Gastrocnemius medialis (tissue), 4 donors: ENCODE results near the gene USP53. TPM values are rescaled to one million over a fixed set of nuclear protein-coding genes. Genes with fewer than 3 reads are reported as not detected.
A peak's percentile ranks its signal among the peaks of the same experiment; 100 is the strongest.

Source experiments
- ATAC-seq, 2 donors: fragments of 150-250 bp; one replicate each; pipeline ENCODE4 v1.9.1; 2016
- DNase-seq, 2 donors: peaks; one replicate each; pipeline ENCODE4 v3.0.0-alpha.2; 2019
- H3K27ac ChIP-seq, 4 donors: fragments of 200-600 bp; sonication (generic); 1 replicate in 1 of 4; 2 replicates in 3 of 4; pipeline ENCODE4 v1.5.1; 2016 to 2018; ENCODE audit warnings: mild to moderate bottlenecking in 2 of 4, moderate library complexity in 1 of 4
- H3K27me3 ChIP-seq, 3 donors: fragments of 200-600 bp; sonication (generic) in 2 of 3; 1 replicate in 1 of 3; 2 replicates in 2 of 3; pipeline versions ENCODE4 v1.5.1 to v1.6.0; 2016 to 2019; ENCODE audit warnings: mild to moderate bottlenecking in 1 of 3, moderate library complexity in 1 of 3
- H3K36me3 ChIP-seq, 2 donors: fragments of 200-600 bp; sonication (generic) in 1 of 2; one replicate each; pipeline ENCODE4 v1.5.1; 2017 to 2018
- H3K4me1 ChIP-seq, 2 donors: fragments of 200-600 bp; sonication (generic) in 1 of 2; one replicate each; pipeline ENCODE4 v1.5.1; 2016 to 2017; ENCODE audit warnings: mild to moderate bottlenecking in 2 of 2
- H3K4me3 ChIP-seq, 4 donors: fragments of 200-600 bp; sonication (generic) in 3 of 4; 1 replicate in 1 of 4; 2 replicates in 3 of 4; pipeline ENCODE4 v1.5.1; 2016 to 2019; ENCODE audit warnings: mild to moderate bottlenecking in 2 of 4
- H3K9me3 ChIP-seq, 3 donors: fragments of 200-600 bp; sonication (generic) in 2 of 3; 1 replicate in 1 of 3; 2 replicates in 2 of 3; pipeline ENCODE4 v1.5.1; 2016 to 2019
- CTCF ChIP-seq, 5 experiments: fragments of 450-650 bp in 3 of 5; fragments of 200-600 bp in 2 of 5; sonication (generic) in 2 of 5; IDR thresholded peaks in 4 of 5; conservative IDR thresholded peaks in 1 of 5; 1 replicate in 4 of 5; 2 replicates in 1 of 5; pipeline ENCODE4 v1.5.1; 2016 to 2019; ENCODE audit warnings: antibody characterized with exemption in 5 of 5, mild to moderate bottlenecking in 3 of 5, moderate library complexity in 3 of 5
- POLR2A ChIP-seq, 2 donors: fragments of 450-650 bp; IDR thresholded peaks; one replicate each; pipeline ENCODE4 v1.6.1; 2017; ENCODE audit warnings: antibody characterized with exemption in 2 of 2, mild to moderate bottlenecking in 2 of 2, moderate library complexity in 2 of 2
- in situ Hi-C, 4 donors: fragments of 200-750 bp; cut with MboI; loops; one replicate each; pipeline versions ENCODE4 v1.15.0 to v1.8.0; 2017; ENCODE audit warnings: low sequenced_read_pairs in 4 of 4
- intact Hi-C: fragments of 100-400 bp; cut with DNase I; formaldehyde crosslinking; loops from one replicate; pipeline ENCODE4 v1.15.1; 2023; ENCODE audit warnings: low total_unique reads
- total RNA-seq, 4 donors: library from RNA; depleted of rRNA; stranded (reverse); fragments of >200 nt; gene quantifications; one replicate each; pipeline versions ENCODE4 v1.1.0 to v1.2.3, GENCODE V29; 2016

Gene USP53
- total RNA-seq, 4 donors from 2014 or later, result 56.9 to 190 (median 98.5) TPM

- H3K4me3 ChIP-seq, result peak overlapping the region in 2 of 4 donors; percentile 5 to 69
- DNase-seq (no peak), ATAC-seq (no peak)
- peaks cover 3 to 19% of the 10 kb centered on the region in 2 donors for H3K36me3 ChIP-seq
- H3K27me3 ChIP-seq, result no peaks in the 10 kb centered on the region
- no peaks in the 10 kb centered on the region for H3K9me3 ChIP-seq
- H3K27ac ChIP-seq, result peak overlapping the region; percentile 1 to 94 (median 84)
- intact Hi-C loops (no loop called here), in situ Hi-C loops (loop anchor here in 3 of 4 donors (10.0 to 25.0 kb wide), 2 partner anchors 253 to 535 kb away; no protein-coding TSS in a partner anchor)
- TF ChIP-seq CTCF (IDR thresholded peaks at IDR 0.05 in 4 of 5, conservative IDR thresholded peaks at IDR 0.05 in 1 of 5), result no peak
- peaks cover 25 to 33% of the 10 kb centered on the region in 2 donors for H3K4me1 ChIP-seq
Observed at GRCh38 chr4:119297795-119298194, 85.3 kb downstream of the USP53 start.

- intact Hi-C loops, result loop anchor here (1.0 kb wide), 2 partner anchors 14 to 87 kb away; partner anchors contain the start of gene USP53
- in situ Hi-C loops, result loop anchor here in 3 of 4 donors (10.0 to 25.0 kb wide), 2 partner anchors 254 to 537 kb away; no protein-coding TSS in a partner anchor
Observed at GRCh38 chr4:119299260-119299671, 86.8 kb downstream of the USP53 start.

GRCh38 chr4:119299741-119300100 is 87.2 kb downstream of the USP53 start:
- in situ Hi-C loops (loop anchor here (5.0 to 25.0 kb wide), 3 partner anchors 255 to 537 kb away; no protein-coding TSS in a partner anchor), intact Hi-C loops (loop anchor here (1.0 to 5.0 kb wide), 3 partner anchors 14 to 317 kb away; partner anchors contain the start of gene USP53)
- DNase-seq (no peak), ATAC-seq (peak; percentile 34 to 42)
- H3K9me3 ChIP-seq, result no peaks in the 10 kb centered on the region
- H3K36me3 ChIP-seq, result peaks cover 3 to 12% of the 10 kb centered on the region in 2 donors
- peak overlapping the region; percentile 78 to 94 (median 88) for H3K27ac ChIP-seq
- no peaks in the 10 kb centered on the region for H3K27me3 ChIP-seq
- peak overlapping the region; percentile 69 to 87 (median 81) for H3K4me3 ChIP-seq
- peaks cover 25 to 33% of the 10 kb centered on the region in 2 donors for H3K4me1 ChIP-seq
- TF ChIP-seq CTCF (IDR thresholded peaks at IDR 0.05 in 4 of 5, conservative IDR thresholded peaks at IDR 0.05 in 1 of 5) (no peak), POLR2A (IDR thresholded peaks at IDR 0.05) (no peak)

More at GRCh38 chr4:119299260-119299671, 86.8 kb downstream of the USP53 start:
- H3K4me3 ChIP-seq, result peak overlapping the region; percentile 69 to 87 (median 81)
- no peaks in the 10 kb centered on the region for H3K9me3 ChIP-seq
- TF ChIP-seq CTCF (IDR thresholded peaks at IDR 0.05 in 4 of 5, conservative IDR thresholded peaks at IDR 0.05 in 1 of 5), result no peak
- no peak for TF ChIP-seq POLR2A (IDR thresholded peaks at IDR 0.05)
- ATAC-seq, result peak; percentile 13 to 14
- no peaks in the 10 kb centered on the region for H3K27me3 ChIP-seq
- H3K4me1 ChIP-seq, result peaks cover 25 to 33% of the 10 kb centered on the region in 2 donors
- peaks cover 3 to 12% of the 10 kb centered on the region in 2 donors for H3K36me3 ChIP-seq
- DNase-seq, result no peak
- peak overlapping the region; percentile 78 to 94 (median 88) for H3K27ac ChIP-seq

- H3K9me3 ChIP-seq, result no peaks in the 10 kb centered on the region
- DNase-seq (peak; percentile 85 to 93), ATAC-seq (peak; percentile 74 to 86)
- TF ChIP-seq POLR2A (IDR thresholded peaks at IDR 0.05) (peak; percentile 74 to 75), CTCF (IDR thresholded peaks at IDR 0.05 in 4 of 5, conservative IDR thresholded peaks at IDR 0.05 in 1 of 5) (peak in 2 of 5 experiments; percentile 13 to 14)
- H3K36me3 ChIP-seq, result peaks cover 3 to 12% of the 10 kb centered on the region in 2 donors
- intact Hi-C loops, result loop anchor here (5.0 kb wide), 1 partner anchor 318 kb away; no protein-coding TSS in a partner anchor
- peak overlapping the region; percentile 69 to 87 (median 81) for H3K4me3 ChIP-seq
- peak overlapping the region; percentile 78 to 94 (median 88) for H3K27ac ChIP-seq
- peaks cover 25 to 33% of the 10 kb centered on the region in 2 donors for H3K4me1 ChIP-seq
- H3K27me3 ChIP-seq, result no peaks in the 10 kb centered on the region
- in situ Hi-C loops, result loop anchor here in 1 of 4 donors (5.0 kb wide), 1 partner anchor 258 kb away; no protein-coding TSS in a partner anchor
Observed at GRCh38 chr4:119300101-119300978, 87.8 kb downstream of the USP53 start.
